NCI-H1092 (cell line): ENCODE results near the gene KIF4B.
"Not testable (repeated sequence)": the region's sequence is repeated elsewhere in the genome, so short reads cannot be mapped to it uniquely, and the experiment has no call there.

ENCODE experiments used
- DNase-seq: peaks from one replicate; lab custom pipeline; 2025; lab: John Stamatoyannopoulos, UW

The KIF4B gene

GRCh38 chr5:155013526-155013925, at the start of gene KIF4B:
Gene KIF4B, plus strand, starts transcription at chr5:155013755. Its CDS starts 105 bp downstream, at chr5:155013860.
- no peak for DNase-seq

- no peak for DNase-seq
Measured at GRCh38 chr5:154966081-154966841, 47.3 kb upstream of the KIF4B start.

- DNase-seq = no peak
Measured at GRCh38 chr5:154966874-154967273, 46.7 kb upstream of the KIF4B start.

GRCh38 chr5:154967421-154968024, 46.0 kb upstream of the KIF4B start:
- DNase-seq = no peak

- DNase-seq = no peak
Measured at GRCh38 chr5:154968953-154969352, 44.6 kb upstream of the KIF4B start.

GRCh38 chr5:154970759-154971158, 42.8 kb upstream of the KIF4B start:
- no peak for DNase-seq

- no peak for DNase-seq
Measured at GRCh38 chr5:154971501-154971900, 42.1 kb upstream of the KIF4B start.

GRCh38 chr5:154972476-154973080, 41.0 kb upstream of the KIF4B start:
- DNase-seq = no peak

- not testable (repeated sequence) for DNase-seq
Measured at GRCh38 chr5:154976082-154976481, 37.5 kb upstream of the KIF4B start.

GRCh38 chr5:154977409-154977808, 36.1 kb upstream of the KIF4B start:
- DNase-seq = no peak

GRCh38 chr5:154978294-154978693, 35.3 kb upstream of the KIF4B start:
- DNase-seq = not testable (repeated sequence)

- DNase-seq = peak; percentile 46
Measured at GRCh38 chr5:154984946-154985516, 28.5 kb upstream of the KIF4B start.

- DNase-seq = no peak
Measured at GRCh38 chr5:154986151-154986550, 27.4 kb upstream of the KIF4B start.

GRCh38 chr5:154989626-154990025, 23.9 kb upstream of the KIF4B start:
- DNase-seq = no peak

GRCh38 chr5:154993461-154993860, 20.1 kb upstream of the KIF4B start:
- no peak for DNase-seq

- no peak for DNase-seq
Measured at GRCh38 chr5:154995679-154996078, 17.9 kb upstream of the KIF4B start.

GRCh38 chr5:154997746-154998145, 15.8 kb upstream of the KIF4B start:
- no peak for DNase-seq

GRCh38 chr5:154999865-155000264, 13.7 kb upstream of the KIF4B start:
- no peak for DNase-seq

- no peak for DNase-seq
Measured at GRCh38 chr5:155001523-155001922, 12.0 kb upstream of the KIF4B start.

GRCh38 chr5:155002722-155003121, 10.8 kb upstream of the KIF4B start:
- DNase-seq = not testable (repeated sequence)

- DNase-seq = no peak
Measured at GRCh38 chr5:155004138-155004744, 9.3 kb upstream of the KIF4B start.

- not testable (repeated sequence) for DNase-seq
Measured at GRCh38 chr5:155006265-155006664, 7.3 kb upstream of the KIF4B start.
